IPS-11a (cell line): ENCODE data around the gene DKK1.

Source experiments
- H3K4me3 ChIP-seq: one replicate; pipeline ENCODE4 v1.5.1; 2013; ENCODE audit warnings: low read depth, low read length, control low read depth

The DKK1 gene

GRCh38 chr10:52316500-52316899 is 2.4 kb downstream of the DKK1 start:
- no peak overlapping the region for H3K4me3 ChIP-seq

GRCh38 chr10:52318136-52318701 is 4.1 kb downstream of the DKK1 start:
- no peak overlapping the region for H3K4me3 ChIP-seq

DNA sequence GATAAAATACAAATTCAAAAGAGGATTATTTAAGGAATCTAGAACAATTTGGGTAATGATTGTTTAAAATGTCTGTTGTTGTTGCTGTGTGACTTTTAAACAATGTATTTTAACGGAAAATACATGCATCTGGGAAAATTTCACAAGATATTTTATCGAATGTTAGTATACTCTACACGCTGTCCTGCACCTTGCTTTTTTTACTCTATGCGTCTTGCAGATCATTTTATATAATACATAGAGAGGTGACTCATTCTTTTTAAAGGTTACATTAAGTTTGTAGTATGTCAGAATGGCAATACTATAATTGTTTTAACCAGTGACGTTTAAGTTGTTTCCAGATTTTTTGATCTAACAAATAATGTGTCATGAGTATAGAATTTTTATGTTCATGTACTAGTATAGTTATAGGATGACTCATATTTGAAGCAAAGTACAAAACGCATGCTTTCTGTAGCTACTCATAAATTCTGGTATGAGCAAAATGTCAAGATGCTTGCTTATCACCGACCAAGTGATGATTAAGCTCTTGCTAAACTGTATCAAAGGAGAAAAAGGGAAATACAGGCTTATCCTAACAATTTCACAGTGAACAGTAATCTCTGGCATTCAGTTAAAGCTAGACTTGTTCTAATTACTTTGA is 4.9 kb downstream of the DKK1 start:
- no peak overlapping the region for H3K4me3 ChIP-seq

DNA sequence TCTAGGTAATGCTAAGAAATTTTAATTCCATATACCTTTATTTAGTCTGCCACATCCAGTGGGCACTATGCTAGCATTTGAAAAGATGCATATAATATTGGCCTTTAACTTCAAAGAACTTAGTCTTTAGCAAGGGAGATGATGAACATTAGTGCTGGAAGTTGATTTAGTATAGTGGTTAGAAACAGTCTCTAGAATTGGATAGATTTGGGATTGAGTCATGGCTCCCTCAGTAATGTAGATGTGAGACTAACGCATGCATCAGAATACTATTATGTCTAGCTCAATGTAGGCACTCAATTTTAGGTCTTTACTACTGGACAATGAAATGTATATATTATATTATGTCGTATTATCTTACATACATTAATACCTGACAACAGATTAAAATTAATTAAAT is 5.8 kb downstream of the DKK1 start:
- no peak overlapping the region for H3K4me3 ChIP-seq

DNA sequence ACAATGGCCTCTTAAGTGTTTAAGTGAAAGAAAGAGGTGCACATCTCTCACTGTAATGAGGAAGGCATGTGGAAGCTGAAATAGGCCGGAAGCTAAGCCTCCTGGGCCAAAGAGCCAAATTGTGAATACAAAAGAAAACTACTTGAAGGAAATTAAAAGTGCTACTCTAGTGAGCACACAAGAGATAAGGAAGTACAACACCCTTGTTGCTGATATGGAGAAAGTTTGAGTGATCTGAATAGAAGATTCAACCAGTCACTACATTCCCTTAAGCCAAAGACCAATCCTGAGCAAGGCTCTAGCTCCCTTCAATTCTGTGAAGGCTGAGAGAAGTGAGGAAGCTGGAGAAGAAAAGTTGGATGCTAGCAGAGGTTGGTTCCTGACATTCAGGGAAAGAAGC is 8.2 kb downstream of the DKK1 start:
- no peak overlapping the region for H3K4me3 ChIP-seq

DNA sequence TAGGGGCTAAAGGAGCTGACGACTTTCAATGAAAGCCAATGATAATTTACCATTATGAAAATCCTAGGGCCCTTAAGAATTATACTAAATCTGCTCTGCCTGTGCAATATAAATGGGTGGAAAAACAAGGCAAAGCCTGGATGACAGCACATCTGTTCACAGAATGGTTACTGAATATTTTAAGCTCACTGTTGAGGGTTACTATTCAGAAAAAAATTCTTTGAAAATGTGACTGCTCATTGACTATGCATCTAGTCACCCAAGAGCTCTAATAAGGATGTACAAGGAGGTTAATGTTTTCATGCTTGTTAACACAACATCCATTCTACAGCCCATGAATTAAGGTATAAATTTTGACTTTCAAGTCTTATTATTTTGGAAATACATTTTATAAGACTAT is 8.9 kb downstream of the DKK1 start:
- no peak overlapping the region for H3K4me3 ChIP-seq

DNA sequence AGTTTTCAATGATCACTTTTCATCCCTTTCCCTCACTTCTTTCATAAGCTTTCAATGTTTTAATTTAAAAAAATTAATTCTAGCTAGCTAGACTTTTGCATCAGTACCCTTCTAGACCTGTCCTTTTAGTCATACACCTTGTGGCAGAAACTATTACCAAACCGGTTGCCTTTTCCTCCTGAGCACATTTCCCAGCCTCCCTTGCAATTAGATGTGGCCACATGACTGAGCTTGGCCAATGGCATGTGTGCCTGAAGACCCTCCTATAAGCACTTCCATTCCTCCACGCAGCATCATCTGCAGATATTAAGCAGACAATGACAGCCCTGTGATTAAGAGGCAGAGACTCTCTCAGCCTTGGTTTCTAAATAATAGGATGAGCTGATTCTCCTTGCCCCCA is 12.3 kb downstream of the DKK1 start:
- H3K4me3 ChIP-seq = no peak overlapping the region

GRCh38 chr10:52331638-52332364 is 17.7 kb downstream of the DKK1 start:
- H3K4me3 ChIP-seq = no peak overlapping the region

DNA sequence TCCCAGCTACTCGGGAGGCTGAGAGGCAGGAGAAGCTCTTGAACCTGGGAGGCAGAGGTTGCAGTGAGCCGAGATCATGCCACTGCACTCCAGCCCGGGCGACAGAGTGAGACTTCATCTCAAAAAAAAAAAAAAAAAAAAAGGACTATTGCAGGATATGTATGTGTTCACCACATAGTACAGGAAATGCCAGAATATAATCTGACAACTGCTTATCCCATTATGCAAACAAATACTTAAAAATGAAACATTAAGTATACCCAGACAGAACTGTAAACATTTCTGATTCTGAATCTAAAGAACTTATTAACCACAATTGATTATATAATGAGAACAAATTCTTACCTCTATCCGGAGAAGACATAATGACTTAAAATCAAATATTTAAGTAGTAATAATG is 18.7 kb downstream of the DKK1 start:
- no peak overlapping the region for H3K4me3 ChIP-seq

- H3K4me3 ChIP-seq = no peak overlapping the region
Measured at GRCh38 chr10:52334595-52334994, 20.5 kb downstream of the DKK1 start.

GRCh38 chr10:52335665-52336064 is 21.6 kb downstream of the DKK1 start:
- H3K4me3 ChIP-seq = no peak overlapping the region

GRCh38 chr10:52337225-52337624 is 23.1 kb downstream of the DKK1 start:
- H3K4me3 ChIP-seq = no peak overlapping the region

- no peak overlapping the region for H3K4me3 ChIP-seq
Measured at GRCh38 chr10:52343439-52343838, 29.4 kb downstream of the DKK1 start.

DNA sequence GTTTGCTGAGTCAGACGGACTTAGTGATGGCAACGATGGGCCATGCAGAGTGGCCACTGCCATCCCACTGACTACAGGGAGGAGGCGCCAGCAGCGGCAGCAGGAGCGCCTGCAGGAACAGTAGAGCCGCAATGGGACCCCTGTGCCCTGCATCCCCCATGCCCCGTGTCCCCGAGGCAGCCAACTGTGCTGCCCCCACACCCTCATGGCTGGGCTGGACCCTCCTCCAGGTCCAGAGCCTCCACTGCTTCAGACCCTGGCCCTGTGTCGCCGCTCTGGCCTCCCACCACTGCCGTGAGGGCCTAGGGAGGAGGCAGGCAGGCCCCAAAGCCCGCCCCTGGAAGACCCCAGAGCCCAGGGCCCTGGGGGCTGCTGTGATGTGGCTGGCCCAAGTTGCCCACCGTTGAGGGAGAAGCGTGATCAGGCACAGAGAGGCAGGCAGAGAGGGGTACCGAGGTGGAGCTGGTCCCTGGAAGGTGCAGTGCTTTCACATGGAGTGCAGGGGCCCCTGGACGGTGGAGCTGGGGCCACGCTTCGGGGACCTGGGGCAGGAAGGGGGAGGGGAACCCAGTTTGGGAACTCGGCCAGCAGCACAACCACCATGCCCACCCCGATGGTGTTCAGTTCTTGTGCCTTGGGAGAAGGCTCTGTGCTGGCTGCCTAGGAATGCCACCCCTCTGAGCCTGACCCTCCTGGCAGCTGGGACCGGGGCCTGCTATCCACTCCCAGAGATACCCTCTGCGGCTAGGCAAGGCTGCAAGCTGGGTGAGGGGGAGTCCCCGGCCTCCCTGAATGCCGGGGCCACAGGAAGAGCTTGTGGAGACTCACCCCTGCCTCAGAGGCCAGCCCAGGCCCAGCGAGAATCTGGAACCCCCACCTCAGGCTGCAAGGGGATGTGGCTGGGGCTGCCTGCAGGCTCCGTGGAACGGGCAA is 32.6 kb downstream of the DKK1 start:
- H3K4me3 ChIP-seq = no peak overlapping the region

DNA sequence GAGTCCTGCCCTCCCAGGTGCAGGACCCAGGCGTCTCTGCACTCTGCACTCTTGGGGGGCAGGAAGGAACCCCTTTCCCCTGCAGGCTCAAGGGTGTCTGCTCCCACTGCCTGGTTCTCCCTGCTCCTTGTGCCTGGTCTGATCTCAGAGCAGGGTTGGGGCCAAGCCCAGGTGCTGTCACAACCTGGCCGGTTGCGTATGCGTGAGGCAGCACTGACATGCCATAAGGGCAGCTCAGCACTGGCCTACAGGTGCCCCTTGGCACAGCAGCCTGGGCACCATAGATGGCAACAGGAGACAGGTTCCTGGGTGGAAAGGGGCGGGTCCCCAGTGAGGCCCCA is 33.2 kb downstream of the DKK1 start:
- no peak overlapping the region for H3K4me3 ChIP-seq

GRCh38 chr10:52348037-52348564 is 34.0 kb downstream of the DKK1 start:
- H3K4me3 ChIP-seq = no peak overlapping the region

GRCh38 chr10:52351914-52352330 is 37.8 kb downstream of the DKK1 start:
- no peak overlapping the region for H3K4me3 ChIP-seq

DNA sequence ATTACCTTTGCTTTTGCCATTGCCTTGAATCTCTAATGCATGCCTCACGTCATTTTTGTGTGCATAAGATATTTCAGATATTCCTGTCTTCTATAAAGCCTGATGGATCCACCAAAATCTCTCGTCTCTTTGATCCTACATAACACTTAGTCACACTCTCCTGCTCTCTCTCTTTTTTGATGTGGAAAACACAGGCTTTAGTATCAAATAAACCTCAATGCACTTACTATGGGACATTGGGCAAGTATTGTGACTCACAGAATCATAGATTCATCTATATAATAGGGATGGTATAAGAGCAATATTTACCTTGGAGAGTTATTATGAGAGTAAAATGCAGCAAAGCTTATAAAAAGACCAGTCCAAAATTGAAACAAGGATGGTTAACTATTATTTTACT is 39.1 kb downstream of the DKK1 start:
- H3K4me3 ChIP-seq = no peak overlapping the region

DNA sequence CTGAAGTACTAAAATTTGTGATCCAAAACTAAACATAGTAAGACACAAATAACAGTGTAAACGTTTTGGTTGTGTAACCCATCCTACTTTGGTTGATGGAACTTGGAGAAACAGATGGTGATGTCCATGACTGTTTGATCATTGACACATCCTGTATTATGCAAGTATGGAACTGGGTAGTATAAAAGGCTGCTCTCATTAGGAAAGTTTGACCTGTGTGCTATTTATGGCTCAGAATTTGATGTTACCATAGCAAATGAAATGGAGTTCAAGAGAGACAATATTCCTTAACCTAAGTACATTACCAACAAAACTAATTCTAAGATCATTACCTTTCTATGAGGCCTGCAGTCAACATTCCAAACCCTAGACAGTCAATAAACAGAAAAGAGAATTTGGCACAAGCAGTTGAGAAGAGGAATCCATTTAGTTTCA is 39.9 kb downstream of the DKK1 start:
- no peak overlapping the region for H3K4me3 ChIP-seq

DNA sequence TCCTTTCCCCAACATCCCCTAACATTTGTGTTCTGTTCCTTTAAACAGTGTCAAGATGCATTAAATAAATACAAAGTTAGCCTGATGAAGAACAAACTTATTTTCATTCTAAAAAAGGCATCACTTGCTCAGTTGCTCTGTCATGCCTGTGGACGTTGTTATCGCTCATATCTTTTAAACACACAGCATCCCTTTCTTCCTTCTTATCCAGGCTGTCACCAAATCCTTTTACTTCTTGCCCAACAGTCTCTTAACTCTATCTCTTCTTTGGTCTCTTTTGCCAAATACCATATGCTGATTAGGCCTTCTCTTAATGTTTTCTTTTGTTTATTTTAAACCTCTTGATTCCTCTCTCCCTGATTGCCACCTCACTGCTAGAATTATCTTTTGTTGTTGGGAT is 43.9 kb downstream of the DKK1 start:
- no peak overlapping the region for H3K4me3 ChIP-seq

DNA sequence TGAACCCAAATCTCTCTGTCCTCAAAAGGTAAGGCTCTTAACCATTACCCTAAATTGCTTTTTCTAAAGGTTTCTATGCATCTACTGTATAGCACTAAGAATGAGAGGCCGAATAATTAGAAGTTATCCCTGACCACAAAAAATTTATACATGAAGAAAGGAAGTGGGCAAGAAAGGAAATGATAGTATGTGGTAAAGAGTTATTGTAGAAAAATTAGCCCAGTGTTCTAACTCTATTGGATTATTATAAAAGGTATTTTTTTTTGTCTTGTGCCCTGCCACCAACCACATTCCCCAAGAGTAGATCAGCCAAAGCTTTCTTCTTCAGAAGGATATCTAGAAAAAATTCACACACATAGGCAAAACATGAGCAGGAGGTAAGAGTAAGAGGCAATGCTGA is 45.4 kb downstream of the DKK1 start:
- H3K4me3 ChIP-seq = no peak overlapping the region
